H1 (cell line): Measurements from ENCODE around the gene NUBP2. TPM values are rescaled to one million over a fixed set of nuclear protein-coding genes. Genes with fewer than 3 reads are reported as not detected.

Experiments used
- SP1 ChIP-seq: IDR thresholded peaks from 2 replicates; pipeline ENCODE4 v1.6.1; 2011; ENCODE audit warnings: low read depth, low read length
- USF2 ChIP-seq: IDR thresholded peaks from 2 replicates; pipeline ENCODE4 v1.6.1; 2011; ENCODE audit warnings: low read length, improper control_type of control experiment
- polyA plus RNA-seq, 7 experiments: library from polyadenylated mRNA; depleted of rRNA in 3 of 7; stranded (reverse) in 5 of 7; unstranded in 2 of 7; fragments of >200 nt in 5 of 7; fragments of 200-250 nt in 2 of 7; gene quantifications; 1 replicate in 5 of 7; 2 replicates in 1 of 7; 4 replicates in 1 of 7; pipeline versions ENCODE4 v1.2.1 to v1.2.3, GENCODE V29; 2011 to 2013; ENCODE audit warnings: missing spikeins in 2 of 7, mixed read lengths in 2 of 7
- total RNA-seq: library from RNA; stranded (reverse); fragmentation: NEBNext Ultra II Directional; extraction: Animal tissue kit (Norgen Biotek cat#: 25700); gene quantifications from 2 replicates; pipeline ENCODE4 v1.2.1, GENCODE V29; 2021

The NUBP2 gene
- total and polyA plus RNA-seq, 2 of the 8 experiments (the other 6 are each of a cell fraction or from before 2014, with no cell fraction given) = 70.3 to 96.9 TPM

GRCh38 chr16:1786242-1787055 lies 3.7 kb downstream of the NUBP2 start (continued):
- TF ChIP-seq USF2 = no peak
- TF ChIP-seq SP1 = no peak
